Esophagus muscularis mucosa (tissue), 4 donors: ENCODE results near the gene ASB2. TPM values are rescaled to one million over a fixed set of nuclear protein-coding genes. Genes with fewer than 3 reads are reported as not detected.

ENCODE experiments used
- DNase-seq: peaks from one replicate; pipeline ENCODE4 v3.0.0-alpha.2; 2017; ENCODE audit errors: extremely low spot score
- H3K27ac ChIP-seq, 4 donors: fragments of 200-600 bp; sonication (generic); replicated peaks in 1 of 4; 1 replicate in 3 of 4; 2 replicates in 1 of 4; pipeline ENCODE4 v1.5.1; 2016 to 2019; ENCODE audit warnings: mild to moderate bottlenecking in 1 of 4
- H3K27me3 ChIP-seq, 4 donors: fragments of 200-600 bp; sonication (generic); one replicate each; pipeline versions ENCODE4 v1.5.1 to v1.6.0; 2016 to 2019
- H3K36me3 ChIP-seq, 4 donors: fragments of 200-600 bp; sonication (generic); one replicate each; pipeline ENCODE4 v1.5.1; 2016 to 2019
- H3K4me1 ChIP-seq, 4 donors: fragments of 200-600 bp; sonication (generic); one replicate each; pipeline ENCODE4 v1.5.1; 2016 to 2019
- H3K4me3 ChIP-seq, 4 donors: fragments of 200-600 bp; sonication (generic); 1 replicate in 2 of 4; 2 replicates in 2 of 4; pipeline ENCODE4 v1.5.1; 2016 to 2019; ENCODE audit warnings: mild to moderate bottlenecking in 4 of 4, moderate library complexity in 1 of 4
- H3K9me3 ChIP-seq, 4 donors: fragments of 200-600 bp; sonication (generic); 1 replicate in 3 of 4; 2 replicates in 1 of 4; pipeline ENCODE4 v1.5.1; 2016 to 2019
- CTCF ChIP-seq, 3 experiments: fragments of 200-600 bp in 2 of 3; fragments of 450-650 bp in 1 of 3; sonication (generic) in 2 of 3; IDR thresholded peaks; one replicate each; pipeline ENCODE4 v1.5.1; 2017 to 2019; ENCODE audit warnings: antibody characterized with exemption in 3 of 3, mild to moderate bottlenecking in 2 of 3, moderate library complexity in 1 of 3
- EP300 ChIP-seq: sonication (generic); formaldehyde crosslinking; IDR thresholded peaks from one replicate; pipeline ENCODE4 v1.6.1; 2017; ENCODE audit warnings: antibody characterized with exemption
- POLR2A ChIP-seq: fragments of 450-650 bp; IDR thresholded peaks from one replicate; pipeline ENCODE4 v1.6.1; 2017; ENCODE audit warnings: antibody characterized with exemption, moderate library complexity, mild to moderate bottlenecking, low read depth
- POLR2AphosphoS5 ChIP-seq, 2 donors: sonication (generic); formaldehyde crosslinking; IDR thresholded peaks; one replicate each; pipeline ENCODE4 v1.6.1; 2017; ENCODE audit warnings: antibody characterized with exemption in 2 of 2
- WGBS: methylation state at CpG from one replicate; pipeline ENCODE4 v1.1.5; 2018; 5-methylcytosine and 5-hydroxymethylcytosine counted together
- intact Hi-C: fragments of 100-400 bp; cut with DNase I; formaldehyde crosslinking; loops from one replicate; pipeline ENCODE4 v1.15.1; 2023
- total RNA-seq, 4 donors: library from RNA; depleted of rRNA; stranded (reverse); fragments of >200 nt; gene quantifications; one replicate each; pipeline versions ENCODE4 v1.1.0 to v1.2.1, GENCODE V29; 2016

The ASB2 gene
- total RNA-seq, 4 donors from 2014 or later: 53.5 to 164 (median 105) TPM

- H3K4me3 ChIP-seq: peak overlapping the region in 3 of 4 donors; percentile 38 to 55 (median 39)
Measured at GRCh38 chr14:93938751-93939303, 37.5 kb downstream of the ASB2 start.

DNA sequence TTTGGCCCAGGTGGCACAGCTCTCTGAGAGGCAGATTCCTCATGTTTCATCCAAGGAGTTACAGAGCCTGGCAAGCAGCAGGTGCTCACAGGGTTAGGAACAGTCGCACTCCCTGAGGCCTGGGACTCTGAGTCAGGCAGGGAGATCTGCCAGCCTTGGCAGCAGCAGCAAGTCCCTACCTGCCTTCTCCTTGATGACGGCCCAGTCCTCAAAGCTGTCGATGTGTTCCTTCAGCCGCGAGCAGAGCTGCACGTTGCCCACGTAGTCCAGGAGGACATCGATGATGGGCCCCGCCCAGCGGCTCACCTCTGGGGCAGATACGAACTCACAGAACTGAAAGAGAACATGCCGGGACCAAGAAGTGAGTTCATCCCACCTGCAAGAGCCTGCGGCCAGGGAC, 38.9 kb downstream of the ASB2 start:
- Histone ChIP-seq H3K27ac (peak overlapping the region; percentile 50 to 85 (median 70)), H3K27me3 (peaks cover 0 to 10% (median 0%) of the 10 kb centered on the region in 4 donors), H3K4me3 (no peak overlapping the region), H3K36me3 (peaks cover 16 to 71% (median 54%) of the 10 kb centered on the region in 4 donors), H3K9me3 (no peaks in the 10 kb centered on the region), H3K4me1 (peaks cover 3 to 92% (median 78%) of the 10 kb centered on the region in 4 donors)
- DNase-seq: no peak
- WGBS: 93% methylated on average over 5 of the region's 13 CpGs
- peak; percentile 24 to 37 for TF ChIP-seq POLR2AphosphoS5 (IDR thresholded peaks at IDR 0.05)
- TF ChIP-seq CTCF (IDR thresholded peaks at IDR 0.05): no peak
- intact Hi-C loops: loop anchor here (10.0 kb wide), 1 partner anchor 197 kb away; no protein-coding TSS in a partner anchor

More at GRCh38 chr14:93938751-93939303, 37.5 kb downstream of the ASB2 start:
- TF ChIP-seq POLR2A (no peak), POLR2AphosphoS5 (IDR thresholded peaks at IDR 0.05) (peak in 1 of 2 donors; percentile 0), CTCF (IDR thresholded peaks at IDR 0.05) (no peak), EP300 (no peak)
- Histone ChIP-seq H3K9me3 (no peaks in the 10 kb centered on the region), H3K27me3 (peaks cover 0 to 10% (median 0%) of the 10 kb centered on the region in 4 donors), H3K27ac (peak overlapping the region; percentile 80 to 94 (median 88)), H3K36me3 (peaks cover 14 to 70% (median 44%) of the 10 kb centered on the region in 4 donors), H3K4me1 (peaks cover 3 to 84% (median 79%) of the 10 kb centered on the region in 4 donors)
- no peak for DNase-seq
- WGBS: 67% methylated on average over 31 of the region's 46 CpGs
- intact Hi-C loops: loop anchor here (2.0 to 10.0 kb wide), 2 partner anchors 64 to 196 kb away; no protein-coding TSS in a partner anchor

DNA sequence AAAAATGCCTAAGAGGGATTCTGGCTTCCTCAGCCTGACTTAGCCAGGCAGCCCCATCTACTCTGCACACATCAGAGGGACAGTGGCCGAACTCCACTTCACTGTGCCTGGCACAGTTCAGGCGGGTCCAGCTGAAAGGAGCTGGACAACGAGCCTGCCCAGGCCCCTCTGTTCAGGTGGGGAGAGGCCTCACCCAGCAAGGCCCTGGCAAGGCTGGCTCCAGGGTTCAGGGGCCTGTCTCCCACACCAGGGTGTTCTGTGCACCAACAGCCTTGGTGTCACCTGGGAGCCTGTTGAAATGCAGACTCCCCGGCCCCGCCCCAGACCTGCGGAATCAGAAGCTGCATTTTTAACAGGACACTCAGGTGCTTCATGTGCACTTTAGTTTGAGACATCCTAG, 39.4 kb downstream of the ASB2 start:
- Histone ChIP-seq H3K9me3 (no peaks in the 10 kb centered on the region), H3K36me3 (peaks cover 10 to 69% (median 57%) of the 10 kb centered on the region in 4 donors), H3K4me3 (no peak overlapping the region), H3K4me1 (peaks cover 3 to 92% (median 72%) of the 10 kb centered on the region in 4 donors), H3K27me3 (peaks cover 0 to 10% (median 0%) of the 10 kb centered on the region in 4 donors), H3K27ac (peak overlapping the region; percentile 50 to 85 (median 70))
- 83% methylated on average over 6 of the region's 6 CpGs for WGBS
- no peak for DNase-seq
- TF ChIP-seq EP300: no peak
- TF ChIP-seq POLR2A: no peak
- intact Hi-C loops: loop anchor here (10.0 kb wide), 1 partner anchor 198 kb away; no protein-coding TSS in a partner anchor

DNA sequence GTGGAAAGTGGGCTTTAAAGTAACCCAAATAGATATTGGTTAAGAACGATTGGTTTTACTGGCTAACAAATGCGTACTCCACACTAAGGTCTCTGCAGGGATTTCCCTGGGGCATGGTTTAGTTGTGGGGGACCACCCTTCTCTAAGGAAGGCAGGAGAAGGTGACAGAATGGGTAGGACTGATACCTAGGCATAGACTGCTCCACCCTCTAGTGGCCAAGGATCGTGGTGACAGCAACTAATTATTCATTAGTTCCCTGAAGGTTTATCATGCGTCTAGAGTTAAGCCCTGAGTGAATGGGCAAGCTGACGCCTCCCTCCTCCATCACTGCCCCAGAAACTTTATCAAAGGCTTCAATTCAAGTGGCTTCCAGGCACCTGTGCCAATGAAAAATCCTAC, 40.1 kb downstream of the ASB2 start:
- Histone ChIP-seq H3K27ac (peak overlapping the region; percentile 50 to 85 (median 70)), H3K4me3 (no peak overlapping the region), H3K27me3 (peaks cover 0 to 10% (median 0%) of the 10 kb centered on the region in 4 donors), H3K9me3 (no peaks in the 10 kb centered on the region), H3K4me1 (peaks cover 3 to 87% (median 65%) of the 10 kb centered on the region in 4 donors), H3K36me3 (peaks cover 10 to 74% (median 59%) of the 10 kb centered on the region in 4 donors)
- 30% methylated on average over 5 of the region's 5 CpGs for WGBS
- DNase-seq: no peak
- no peak for TF ChIP-seq POLR2AphosphoS5 (IDR thresholded peaks at IDR 0.05)
- no peak for TF ChIP-seq EP300
- TF ChIP-seq CTCF (IDR thresholded peaks at IDR 0.05): peak in 2 of 3 experiments; percentile 22 to 42
- TF ChIP-seq POLR2A: no peak
- intact Hi-C loops: loop anchor here (10.0 kb wide), 1 partner anchor 199 kb away; no protein-coding TSS in a partner anchor

DNA sequence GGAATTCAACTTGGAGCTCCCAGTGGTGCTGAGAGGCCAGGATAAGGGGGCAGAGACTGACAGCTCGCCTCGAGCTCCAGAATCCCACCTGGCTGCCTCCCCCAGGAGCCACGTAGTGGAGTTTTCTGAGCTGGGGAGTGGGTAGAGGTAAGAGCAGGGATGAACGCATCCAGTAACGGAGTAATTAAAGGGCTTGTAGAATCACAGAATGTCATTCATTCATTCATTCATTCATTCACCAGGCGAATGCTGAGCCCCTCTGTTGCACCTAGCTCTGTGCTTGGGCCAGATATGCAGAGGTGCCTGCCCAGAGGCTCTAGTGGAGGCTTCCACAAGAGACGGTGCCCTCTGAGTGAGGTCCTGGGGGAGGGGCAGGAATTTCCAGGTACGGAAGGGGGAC, 41.2 kb downstream of the ASB2 start:
- H3K4me1 ChIP-seq: peaks cover 3 to 77% (median 57%) of the 10 kb centered on the region in 4 donors
- DNase-seq: no peak
- peak overlapping the region; percentile 50 to 70 (median 69) for H3K27ac ChIP-seq
- peaks cover 10 to 78% (median 61%) of the 10 kb centered on the region in 4 donors for H3K36me3 ChIP-seq
- TF ChIP-seq POLR2AphosphoS5 (IDR thresholded peaks at IDR 0.05): no peak
- no peak for TF ChIP-seq CTCF (IDR thresholded peaks at IDR 0.05)
- TF ChIP-seq POLR2A: no peak
- TF ChIP-seq EP300: no peak
- 79% methylated on average over 8 of the region's 8 CpGs for WGBS
- no peaks in the 10 kb centered on the region for H3K9me3 ChIP-seq
- intact Hi-C loops: loop anchor here (10.0 kb wide), 1 partner anchor 200 kb away; no protein-coding TSS in a partner anchor
- H3K4me3 ChIP-seq: no peak overlapping the region
- H3K27me3 ChIP-seq: peaks cover 0 to 10% (median 0%) of the 10 kb centered on the region in 4 donors
